Measurements from ENCODE around the gene SLC8A1. TPM values are rescaled to one million over a fixed set of nuclear protein-coding genes. Genes with fewer than 3 reads are reported as not detected.

Gene SLC8A1
- total RNA-seq, 1 donor from 2014 or later, result 4.2 TPM

DNA sequence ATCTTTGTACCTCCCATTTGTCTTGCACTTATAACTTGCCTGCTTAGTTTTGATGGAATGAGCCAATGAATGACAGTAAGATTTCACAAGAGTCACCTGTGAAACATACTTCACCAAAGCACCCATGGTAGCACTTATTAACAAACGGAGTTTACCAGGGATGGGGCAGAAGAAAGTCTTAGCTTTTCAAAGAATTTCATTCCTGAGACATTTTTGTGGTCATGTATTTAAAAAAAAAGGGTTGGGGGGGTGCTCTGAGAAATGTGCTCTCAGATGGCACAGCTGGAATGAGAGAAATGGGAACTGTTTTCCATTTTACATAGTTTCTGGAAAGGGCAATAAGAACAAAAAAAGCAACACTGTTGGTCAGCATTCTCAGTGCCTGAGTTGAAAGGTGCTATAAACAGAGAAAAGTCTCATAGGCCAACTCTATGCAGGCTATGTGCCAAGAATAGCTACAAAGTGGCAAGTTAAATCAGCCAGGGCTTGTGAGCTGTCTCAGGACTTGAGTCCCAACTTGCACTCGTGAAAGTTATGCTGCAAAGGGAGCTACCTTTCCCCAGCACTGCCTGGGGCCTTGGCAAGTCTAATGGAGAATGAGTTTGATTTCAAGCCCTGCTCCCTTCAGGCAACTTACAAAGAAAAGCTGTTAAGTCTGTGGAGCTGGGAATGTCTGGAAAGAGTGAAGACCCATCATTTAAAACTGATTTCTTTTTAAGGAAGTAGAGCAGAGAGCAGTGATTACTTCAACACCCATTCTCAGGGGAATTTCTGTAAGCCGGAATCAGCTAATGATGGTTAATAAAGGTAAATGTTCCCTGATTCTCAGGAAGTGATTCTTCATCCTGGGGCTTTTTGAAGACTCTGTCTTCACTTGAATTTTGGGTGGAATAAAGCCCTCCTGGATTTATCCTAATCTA lies 170.6 kb downstream of the SLC8A1 start:
- Mint-ChIP-seq H3K9me3 (no peaks in the 10 kb centered on the region), H3K4me3 (no peak overlapping the region), H3K27me3 (ENCODE audit: low read depth) (no peaks in the 10 kb centered on the region), H3K36me3 (ENCODE audit: low read depth) (no peaks in the 10 kb centered on the region), H3K4me1 (peaks cover 7% of the 10 kb centered on the region), H3K27ac (ENCODE audit: unreplicated experiment) (no peak overlapping the region)
- TF ChIP-seq, protein P1, sequence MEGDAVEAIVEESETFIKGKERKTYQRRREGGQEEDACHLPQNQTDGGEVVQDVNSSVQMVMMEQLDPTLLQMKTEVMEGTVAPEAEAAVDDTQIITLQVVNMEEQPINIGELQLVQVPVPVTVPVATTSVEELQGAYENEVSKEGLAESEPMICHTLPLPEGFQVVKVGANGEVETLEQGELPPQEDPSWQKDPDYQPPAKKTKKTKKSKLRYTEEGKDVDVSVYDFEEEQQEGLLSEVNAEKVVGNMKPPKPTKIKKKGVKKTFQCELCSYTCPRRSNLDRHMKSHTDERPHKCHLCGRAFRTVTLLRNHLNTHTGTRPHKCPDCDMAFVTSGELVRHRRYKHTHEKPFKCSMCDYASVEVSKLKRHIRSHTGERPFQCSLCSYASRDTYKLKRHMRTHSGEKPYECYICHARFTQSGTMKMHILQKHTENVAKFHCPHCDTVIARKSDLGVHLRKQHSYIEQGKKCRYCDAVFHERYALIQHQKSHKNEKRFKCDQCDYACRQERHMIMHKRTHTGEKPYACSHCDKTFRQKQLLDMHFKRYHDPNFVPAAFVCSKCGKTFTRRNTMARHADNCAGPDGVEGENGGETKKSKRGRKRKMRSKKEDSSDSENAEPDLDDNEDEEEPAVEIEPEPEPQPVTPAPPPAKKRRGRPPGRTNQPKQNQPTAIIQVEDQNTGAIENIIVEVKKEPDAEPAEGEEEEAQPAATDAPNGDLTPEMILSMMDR (conservative IDR thresholded peaks at IDR 0.05), result no peak
- no peak for DNase-seq (ENCODE audit: low read depth, low spot score)

DNA sequence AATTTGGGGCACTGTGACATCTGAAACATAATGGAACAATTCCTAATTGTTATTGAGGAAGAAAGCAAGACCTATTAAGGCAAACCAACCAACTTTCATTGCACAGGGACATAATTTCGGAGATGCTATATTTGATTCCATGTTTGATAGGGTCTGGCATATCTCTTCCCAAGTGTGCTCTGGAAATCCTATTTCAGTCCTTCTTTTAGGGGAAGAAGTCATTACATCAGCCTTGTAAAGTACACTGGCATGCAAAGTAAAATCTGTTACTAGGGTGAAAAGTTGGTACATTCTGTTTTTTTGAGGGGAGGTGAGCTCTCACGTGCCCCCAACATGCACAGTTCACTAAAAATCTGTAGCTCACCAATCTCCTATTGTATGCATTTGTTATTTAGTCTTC lies 172.4 kb downstream of the SLC8A1 start:
- no peaks in the 10 kb centered on the region for H3K27me3 Mint-ChIP-seq (ENCODE audit: low read depth)
- TF ChIP-seq, protein P1 (conservative IDR thresholded peaks at IDR 0.05), result no peak
- no peaks in the 10 kb centered on the region for H3K36me3 Mint-ChIP-seq (ENCODE audit: low read depth)
- no peak overlapping the region for H3K4me3 Mint-ChIP-seq
- no peak overlapping the region for H3K27ac Mint-ChIP-seq (ENCODE audit: unreplicated experiment)
- peaks cover 7% of the 10 kb centered on the region for H3K4me1 Mint-ChIP-seq
- DNase-seq (ENCODE audit: low read depth, low spot score), result no peak
- H3K9me3 Mint-ChIP-seq, result no peaks in the 10 kb centered on the region

DNA sequence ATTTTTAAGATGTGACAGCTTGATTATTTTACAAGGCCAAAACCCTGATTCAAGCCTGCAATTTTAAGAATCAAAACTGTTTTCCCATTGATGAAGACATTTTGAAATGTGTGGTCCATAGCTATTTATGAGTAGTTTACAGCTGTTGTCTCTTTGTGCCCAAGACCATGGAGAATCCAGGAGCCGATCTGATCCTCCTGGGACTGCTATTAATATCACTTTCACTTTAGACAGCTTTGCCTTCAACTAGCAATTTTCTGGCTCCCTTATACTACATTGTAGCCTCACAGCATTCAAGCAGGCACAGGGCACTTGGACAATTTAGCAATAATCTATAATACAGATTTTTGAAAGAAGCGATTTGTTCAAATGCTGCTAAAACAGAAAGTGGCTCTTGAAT lies 172.9 kb downstream of the SLC8A1 start:
- Mint-ChIP-seq H3K27me3 (ENCODE audit: low read depth) (no peaks in the 10 kb centered on the region), H3K9me3 (no peaks in the 10 kb centered on the region), H3K4me1 (peaks cover 7% of the 10 kb centered on the region), H3K27ac (ENCODE audit: unreplicated experiment) (no peak overlapping the region), H3K36me3 (ENCODE audit: low read depth) (no peaks in the 10 kb centered on the region), H3K4me3 (no peak overlapping the region)
- no peak for DNase-seq (ENCODE audit: low read depth, low spot score)
- TF ChIP-seq, protein P1 (conservative IDR thresholded peaks at IDR 0.05), result no peak

GRCh38 chr2:40276076-40276475 lies 175.8 kb downstream of the SLC8A1 start:
- no peak for DNase-seq (ENCODE audit: low read depth, low spot score)
- TF ChIP-seq, protein P1 (conservative IDR thresholded peaks at IDR 0.05), result no peak
- Mint-ChIP-seq H3K27ac (ENCODE audit: unreplicated experiment) (no peak overlapping the region), H3K27me3 (ENCODE audit: low read depth) (no peaks in the 10 kb centered on the region), H3K9me3 (no peaks in the 10 kb centered on the region), H3K4me1 (peaks cover 5% of the 10 kb centered on the region), H3K36me3 (ENCODE audit: low read depth) (no peaks in the 10 kb centered on the region), H3K4me3 (no peak overlapping the region)

- H3K4me3 Mint-ChIP-seq, result no peak overlapping the region
- no peaks in the 10 kb centered on the region for H3K27me3 Mint-ChIP-seq (ENCODE audit: low read depth)
- no peaks in the 10 kb centered on the region for H3K9me3 Mint-ChIP-seq
- H3K27ac Mint-ChIP-seq (ENCODE audit: unreplicated experiment), result no peak overlapping the region
- TF ChIP-seq, protein P1 (conservative IDR thresholded peaks at IDR 0.05), result no peak
- DNase-seq (ENCODE audit: low read depth, low spot score), result no peak
- H3K4me1 Mint-ChIP-seq, result peaks cover 5% of the 10 kb centered on the region
- no peaks in the 10 kb centered on the region for H3K36me3 Mint-ChIP-seq (ENCODE audit: low read depth)
Measured at GRCh38 chr2:40274270-40274669, 177.6 kb downstream of the SLC8A1 start.

All from neural crest cell (in vitro differentiated cells).